Prostate gland (tissue), 2 donors: ENCODE results near the gene FKBP9. TPM values are rescaled to one million over a fixed set of nuclear protein-coding genes. Genes with fewer than 3 reads are reported as not detected.

Source experiments
- DNase-seq: peaks from one replicate; pipeline ENCODE4 v3.0.0-alpha.2; 2019; ENCODE audit warnings: low spot score
- H3K27ac ChIP-seq, 2 donors: fragments of 200-600 bp; sonication (generic); 2 replicates each; pipeline ENCODE4 v1.5.1; 2017 to 2019
- H3K27me3 ChIP-seq: fragments of 200-600 bp; sonication (generic); replicated peaks from 2 replicates; pipeline ENCODE4 v1.5.1; 2019; ENCODE audit not compliant: insufficient read depth
- H3K36me3 ChIP-seq, 2 donors: fragments of 200-600 bp; sonication (generic); 1 replicate in 1 of 2; 2 replicates in 1 of 2; pipeline versions ENCODE4 v1.5.1 to v1.8.1; 2017 to 2019
- H3K4me1 ChIP-seq: fragments of 200-600 bp; sonication (generic); replicated peaks from 2 replicates; pipeline ENCODE4 v1.5.1; 2019
- H3K4me3 ChIP-seq, 2 donors: fragments of 200-600 bp; sonication (generic); 2 replicates each; pipeline ENCODE4 v1.5.1; 2017 to 2019
- H3K9me3 ChIP-seq: fragments of 200-600 bp; sonication (generic); 2 replicates; pipeline ENCODE4 v1.5.1; 2017
- CTCF ChIP-seq, 4 experiments: fragments of 200-600 bp in 2 of 4; fragments of 450-650 bp in 2 of 4; sonication (generic) in 2 of 4; IDR thresholded peaks; 1 replicate in 3 of 4; 2 replicates in 1 of 4; pipeline ENCODE4 v1.5.1; 2016 to 2019; ENCODE audit warnings: antibody characterized with exemption in 4 of 4, mild to moderate bottlenecking in 2 of 4, moderate library complexity in 2 of 4
- POLR2A ChIP-seq: fragments of 450-650 bp; IDR thresholded peaks from one replicate; pipeline ENCODE4 v1.6.1; 2016; ENCODE audit warnings: antibody characterized with exemption, mild to moderate bottlenecking
- POLR2AphosphoS5 ChIP-seq: sonication (generic); formaldehyde crosslinking; IDR thresholded peaks from one replicate; pipeline ENCODE4 v1.6.1; 2017; ENCODE audit warnings: antibody characterized with exemption
- WGBS: methylation state at CpG from one replicate; pipeline ENCODE4 v1.1.5; 2018; 5-methylcytosine and 5-hydroxymethylcytosine counted together
- intact Hi-C: fragments of 100-400 bp; cut with DNase I; formaldehyde crosslinking; loops from one replicate; pipeline ENCODE4 v1.14.2; 2022
- total RNA-seq, 2 donors: library from RNA; depleted of rRNA; stranded (reverse); fragments of >200 nt; gene quantifications; one replicate each; pipeline ENCODE4 v1.1.0, GENCODE V29; 2016

The FKBP9 gene
- total RNA-seq, 2 donors from 2014 or later, result 115 to 137 TPM

GRCh38 chr7:32942415-32943251, 14.6 kb upstream of the FKBP9 start:
- TF ChIP-seq POLR2AphosphoS5 (no peak), POLR2A (peak; percentile 47), CTCF (IDR thresholded peaks at IDR 0.05) (peak in 3 of 4 experiments; percentile 62 to 76 (median 66))
- peak overlapping the region; percentile 72 to 82 for H3K4me3 ChIP-seq
- peak overlapping the region; percentile 86 to 95 for H3K27ac ChIP-seq
- no peaks in the 10 kb centered on the region for H3K4me1 ChIP-seq
- no peaks in the 10 kb centered on the region for H3K9me3 ChIP-seq
- H3K36me3 ChIP-seq, result no peaks in the 10 kb centered on the region
- under 1% methylated on average over 70 of the region's 95 CpGs for WGBS
- DNase-seq, result peak; percentile 67
- intact Hi-C loops, result loop anchor here (5.0 kb wide), 4 partner anchors 50 to 140 kb away; partner anchors contain the start of genes KBTBD2 and NT5C3A
- H3K27me3 ChIP-seq, result no peaks in the 10 kb centered on the region

GRCh38 chr7:32943252-32944030, 13.8 kb upstream of the FKBP9 start:
- Histone ChIP-seq H3K36me3 (no peaks in the 10 kb centered on the region), H3K27ac (peak overlapping the region; percentile 86 to 95), H3K27me3 (no peaks in the 10 kb centered on the region), H3K9me3 (no peaks in the 10 kb centered on the region), H3K4me1 (no peaks in the 10 kb centered on the region), H3K4me3 (peak overlapping the region; percentile 72 to 82)
- intact Hi-C loops, result loop anchor here (5.0 kb wide), 4 partner anchors 51 to 141 kb away; partner anchors contain the start of genes KBTBD2 and NT5C3A
- DNase-seq, result no peak
- 11% methylated on average over 6 of the region's 6 CpGs for WGBS
- TF ChIP-seq POLR2A (no peak), CTCF (IDR thresholded peaks at IDR 0.05) (peak in 1 of 4 experiments; percentile 58), POLR2AphosphoS5 (no peak)

- no peaks in the 10 kb centered on the region for H3K9me3 ChIP-seq
- intact Hi-C loops, result no loop called here
- H3K4me3 ChIP-seq, result no peak overlapping the region
- no peak for DNase-seq
- no peak overlapping the region for H3K27ac ChIP-seq
- H3K36me3 ChIP-seq, result no peaks in the 10 kb centered on the region
- no peaks in the 10 kb centered on the region for H3K27me3 ChIP-seq
- no peak for TF ChIP-seq POLR2A
- TF ChIP-seq CTCF (IDR thresholded peaks at IDR 0.05), result no peak
- no peak for TF ChIP-seq POLR2AphosphoS5
- H3K4me1 ChIP-seq, result no peaks in the 10 kb centered on the region
- 83% methylated on average over 3 of the region's 3 CpGs for WGBS
These were observed 9.7 kb upstream of the FKBP9 start for GRCh38 chr7:32947420-32947983.

DNA sequence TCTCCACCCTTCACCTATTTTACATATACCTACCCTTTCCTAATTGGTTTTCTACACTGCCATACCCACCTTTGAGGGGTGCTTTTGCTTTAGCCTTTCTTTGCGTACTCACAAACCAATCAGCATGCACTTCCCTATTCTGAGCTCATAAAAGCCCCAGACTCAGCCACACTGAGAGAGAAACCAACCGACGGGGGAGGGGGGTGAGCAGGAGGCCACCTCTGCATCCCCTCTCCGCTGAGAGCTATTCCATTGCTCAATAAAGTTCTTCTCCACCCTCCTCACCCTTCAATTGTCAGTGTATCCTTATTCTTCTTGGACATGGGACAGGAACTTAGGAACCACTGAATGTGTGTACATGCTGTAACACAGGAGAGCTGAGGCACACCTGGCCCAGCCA, 9.0 kb upstream of the FKBP9 start:
- no peak overlapping the region for H3K27ac ChIP-seq
- DNase-seq, result no peak
- H3K4me3 ChIP-seq, result no peak overlapping the region
- no peaks in the 10 kb centered on the region for H3K27me3 ChIP-seq
- 91% methylated on average over 4 of the region's 4 CpGs for WGBS
- H3K4me1 ChIP-seq, result no peaks in the 10 kb centered on the region
- intact Hi-C loops, result no loop called here
- no peaks in the 10 kb centered on the region for H3K9me3 ChIP-seq
- no peaks in the 10 kb centered on the region for H3K36me3 ChIP-seq
- TF ChIP-seq CTCF (IDR thresholded peaks at IDR 0.05), result no peak
- TF ChIP-seq POLR2AphosphoS5, result no peak
- TF ChIP-seq POLR2A, result no peak
